Epithelial cell of esophagus (primary cell): ENCODE measurements around the gene SLC44A2.
A peak's percentile ranks its signal among the peaks of the same experiment; 100 is the strongest.

Experiments
- DNase-seq: peaks from one replicate; pipeline ENCODE4 v3.0.0; 2010; ENCODE audit warnings: low read depth
- H3K4me3 ChIP-seq: 2 replicates; pipeline ENCODE4 v1.5.1; 2011; ENCODE audit warnings: mild to moderate bottlenecking, low read length, control low read depth
- TF ChIP-seq, protein P1 (sequence below): IDR thresholded peaks from 2 replicates; pipeline ENCODE4 v1.5.1; 2011; ENCODE audit warnings: low read depth, mild to moderate bottlenecking, low read length, control low read depth, inconsistent platforms; ENCODE audit not compliant: insufficient read depth; ENCODE audit errors: missing control alignments

SLC44A2 gene

DNA sequence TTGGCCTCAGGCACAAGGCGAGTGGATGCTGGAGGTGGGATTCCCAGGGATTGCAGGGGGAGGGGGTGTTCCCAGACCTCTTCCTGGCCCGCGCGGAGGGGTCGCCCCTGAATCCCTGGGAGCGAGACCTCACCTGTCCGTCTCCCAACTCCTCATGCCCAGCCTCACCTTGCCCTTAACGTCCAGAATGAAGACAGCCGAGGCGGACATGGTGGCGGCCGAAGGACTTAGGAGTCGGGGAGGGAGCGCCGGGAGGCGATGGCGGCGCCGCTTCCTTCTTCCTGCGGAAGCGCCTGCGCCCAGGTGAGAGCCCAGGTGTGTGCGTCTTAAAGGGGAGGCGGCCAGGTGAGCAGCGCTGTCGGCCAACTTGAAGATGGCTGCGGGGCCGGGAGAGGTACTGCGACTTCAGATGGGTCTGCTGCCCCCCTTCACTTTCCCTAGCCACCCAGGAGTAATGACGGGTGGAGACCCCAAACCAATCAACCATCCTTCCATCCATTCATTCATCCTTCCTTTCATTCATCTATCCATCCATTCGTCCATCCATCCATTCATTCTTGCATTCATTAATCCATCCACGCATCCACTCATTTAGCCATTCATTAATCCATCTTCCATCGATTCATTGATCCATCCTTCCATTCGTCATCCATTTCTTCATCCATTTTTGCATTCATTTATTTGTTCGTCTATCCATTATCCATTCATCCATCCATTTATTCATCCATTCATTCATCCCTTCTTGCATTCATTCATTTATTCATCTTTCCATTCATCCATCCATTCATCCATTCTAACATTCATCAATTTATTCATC, 38.1 kb upstream of the SLC44A2 start, which contains the start of gene AP1M2:
Gene AP1M2 (minus strand): TSS at position 291 of the 817 bp plus-strand sequence. CDS start 81 bp downstream, at position 210.
- H3K4me3 ChIP-seq = peak within 1 kb of the TSS; percentile 80
- peak; percentile 86 for DNase-seq
- TF ChIP-seq, protein P1, sequence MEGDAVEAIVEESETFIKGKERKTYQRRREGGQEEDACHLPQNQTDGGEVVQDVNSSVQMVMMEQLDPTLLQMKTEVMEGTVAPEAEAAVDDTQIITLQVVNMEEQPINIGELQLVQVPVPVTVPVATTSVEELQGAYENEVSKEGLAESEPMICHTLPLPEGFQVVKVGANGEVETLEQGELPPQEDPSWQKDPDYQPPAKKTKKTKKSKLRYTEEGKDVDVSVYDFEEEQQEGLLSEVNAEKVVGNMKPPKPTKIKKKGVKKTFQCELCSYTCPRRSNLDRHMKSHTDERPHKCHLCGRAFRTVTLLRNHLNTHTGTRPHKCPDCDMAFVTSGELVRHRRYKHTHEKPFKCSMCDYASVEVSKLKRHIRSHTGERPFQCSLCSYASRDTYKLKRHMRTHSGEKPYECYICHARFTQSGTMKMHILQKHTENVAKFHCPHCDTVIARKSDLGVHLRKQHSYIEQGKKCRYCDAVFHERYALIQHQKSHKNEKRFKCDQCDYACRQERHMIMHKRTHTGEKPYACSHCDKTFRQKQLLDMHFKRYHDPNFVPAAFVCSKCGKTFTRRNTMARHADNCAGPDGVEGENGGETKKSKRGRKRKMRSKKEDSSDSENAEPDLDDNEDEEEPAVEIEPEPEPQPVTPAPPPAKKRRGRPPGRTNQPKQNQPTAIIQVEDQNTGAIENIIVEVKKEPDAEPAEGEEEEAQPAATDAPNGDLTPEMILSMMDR = no peak

DNA sequence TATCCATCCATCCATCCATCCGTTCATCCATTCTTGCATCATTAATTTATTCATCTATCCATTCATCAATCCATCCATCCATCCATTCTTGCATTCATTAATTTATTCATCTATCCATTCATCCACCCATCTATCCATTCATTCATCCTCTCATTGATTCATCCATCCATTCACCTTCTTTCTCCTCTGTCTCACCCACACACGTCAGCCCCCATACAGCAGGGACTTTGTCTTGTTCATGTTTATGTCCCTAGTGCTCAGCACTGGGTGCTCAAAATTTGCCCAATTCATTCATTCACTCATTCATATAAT, 37.6 kb upstream of the SLC44A2 start:
- TF ChIP-seq, protein P1 = no peak
- H3K4me3 ChIP-seq = no peak overlapping the region
- DNase-seq = no peak

DNA sequence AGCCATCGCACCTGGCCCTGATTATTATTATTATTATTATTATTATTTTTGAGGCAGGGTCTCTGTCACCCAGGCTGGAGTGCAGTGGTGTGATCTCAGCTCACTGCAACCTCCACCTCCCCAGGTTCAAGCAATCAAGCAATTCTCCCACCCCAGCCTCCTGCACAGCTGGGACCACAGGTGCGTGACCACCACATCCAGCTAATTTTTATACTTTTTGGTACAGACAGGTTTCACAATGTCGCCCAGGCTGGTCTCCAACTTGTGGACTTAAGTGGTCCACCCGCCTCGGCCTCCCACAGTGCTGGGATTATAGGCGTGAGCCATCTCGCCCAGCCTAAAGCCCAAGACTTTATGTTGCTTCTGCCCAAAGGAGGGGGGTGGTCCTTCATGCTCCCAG, 32.2 kb upstream of the SLC44A2 start:
- H3K4me3 ChIP-seq = no peak overlapping the region
- DNase-seq = no peak
- TF ChIP-seq, protein P1 = no peak

DNA sequence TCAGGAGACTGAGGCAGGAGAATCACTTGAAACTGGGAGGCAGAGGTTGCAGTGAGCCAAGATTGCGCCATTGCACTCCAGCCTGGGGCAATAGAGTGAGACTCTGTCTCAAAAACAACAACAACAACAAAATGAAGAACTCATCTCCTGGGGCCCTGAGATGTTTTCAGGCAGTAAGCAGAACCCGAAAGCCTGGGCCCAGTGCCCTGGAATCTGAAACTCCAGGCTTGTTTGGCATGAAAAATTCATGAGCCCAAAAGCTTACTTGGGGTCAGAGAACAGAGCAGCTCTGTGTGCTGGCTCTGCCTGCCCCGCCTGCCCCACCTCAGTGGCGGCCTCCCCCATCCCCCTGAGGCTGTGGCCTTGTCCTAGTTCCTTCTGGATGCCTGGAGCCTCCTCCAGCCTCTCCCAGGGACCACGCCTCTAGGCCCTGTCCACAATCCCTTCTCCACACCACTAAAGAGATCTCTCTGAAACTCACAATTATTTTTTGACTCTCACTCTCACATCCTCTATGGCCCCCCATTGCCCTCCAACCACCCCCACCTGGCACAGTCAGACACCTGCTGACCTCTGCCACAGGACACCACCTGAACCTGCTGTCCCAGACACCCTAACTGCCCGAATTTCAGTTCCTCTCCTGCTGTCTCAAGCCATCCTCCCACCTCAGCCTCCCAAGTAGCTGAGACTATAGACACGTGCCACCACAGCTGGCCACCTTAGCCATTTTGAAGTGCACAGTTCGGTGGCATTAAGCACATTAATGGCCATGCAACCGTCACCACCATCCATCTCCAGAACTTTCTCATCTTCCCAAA, 31.3 kb upstream of the SLC44A2 start:
- H3K4me3 ChIP-seq = no peak overlapping the region
- TF ChIP-seq, protein P1 = no peak
- DNase-seq = no peak

DNA sequence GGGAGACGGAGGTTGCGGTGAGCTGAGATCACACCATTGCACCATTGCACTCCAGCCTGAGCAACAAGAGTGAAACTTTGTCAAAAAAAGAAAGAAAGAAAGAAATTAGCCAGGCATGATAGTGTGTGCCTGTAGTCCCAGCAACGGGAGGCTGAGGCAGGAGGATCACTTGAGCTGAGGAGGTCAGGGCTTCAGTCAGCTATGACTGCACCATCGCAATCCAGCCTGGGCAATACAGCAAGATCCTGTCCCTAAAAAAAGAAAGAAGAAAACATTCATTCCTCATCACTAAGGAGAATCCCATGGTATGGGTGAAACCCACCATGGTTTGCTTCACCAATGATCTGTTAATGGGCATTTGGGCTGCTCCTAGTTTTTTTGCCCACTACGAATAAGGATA, 25.2 kb upstream of the SLC44A2 start:
- TF ChIP-seq, protein P1 = no peak
- no peak overlapping the region for H3K4me3 ChIP-seq
- DNase-seq = no peak

DNA sequence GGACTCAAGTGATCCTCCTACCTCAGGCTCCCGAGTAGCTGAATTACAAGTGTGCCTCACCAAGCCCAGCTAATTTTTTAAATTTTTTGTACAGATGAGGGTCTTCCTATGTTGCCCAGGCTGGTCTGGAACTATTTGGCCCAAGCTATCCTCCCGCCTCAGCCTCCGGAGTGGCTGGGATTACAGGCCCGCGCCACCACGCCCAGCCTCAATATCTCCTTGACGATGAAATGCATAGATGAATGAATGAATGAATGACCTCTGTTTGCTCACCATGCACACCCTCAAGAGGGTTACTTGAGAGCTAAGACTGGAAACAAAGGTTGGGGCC, 23.4 kb upstream of the SLC44A2 start:
- no peak overlapping the region for H3K4me3 ChIP-seq
- no peak for DNase-seq
- TF ChIP-seq, protein P1 = no peak
